GM18867 (cell line): ENCODE measurements around the gene PARL.
A peak's percentile ranks its signal among the peaks of the same experiment; 100 is the strongest.

ENCODE experiments used
- ATAC-seq: cut with Tn5 transposase; IDR thresholded peaks from one replicate; pipeline ENCODE4 v1.9.1; 2021; ENCODE audit warnings: mild to moderate bottlenecking, moderate library complexity; ENCODE audit not compliant: unreplicated experiment

PARL gene

DNA sequence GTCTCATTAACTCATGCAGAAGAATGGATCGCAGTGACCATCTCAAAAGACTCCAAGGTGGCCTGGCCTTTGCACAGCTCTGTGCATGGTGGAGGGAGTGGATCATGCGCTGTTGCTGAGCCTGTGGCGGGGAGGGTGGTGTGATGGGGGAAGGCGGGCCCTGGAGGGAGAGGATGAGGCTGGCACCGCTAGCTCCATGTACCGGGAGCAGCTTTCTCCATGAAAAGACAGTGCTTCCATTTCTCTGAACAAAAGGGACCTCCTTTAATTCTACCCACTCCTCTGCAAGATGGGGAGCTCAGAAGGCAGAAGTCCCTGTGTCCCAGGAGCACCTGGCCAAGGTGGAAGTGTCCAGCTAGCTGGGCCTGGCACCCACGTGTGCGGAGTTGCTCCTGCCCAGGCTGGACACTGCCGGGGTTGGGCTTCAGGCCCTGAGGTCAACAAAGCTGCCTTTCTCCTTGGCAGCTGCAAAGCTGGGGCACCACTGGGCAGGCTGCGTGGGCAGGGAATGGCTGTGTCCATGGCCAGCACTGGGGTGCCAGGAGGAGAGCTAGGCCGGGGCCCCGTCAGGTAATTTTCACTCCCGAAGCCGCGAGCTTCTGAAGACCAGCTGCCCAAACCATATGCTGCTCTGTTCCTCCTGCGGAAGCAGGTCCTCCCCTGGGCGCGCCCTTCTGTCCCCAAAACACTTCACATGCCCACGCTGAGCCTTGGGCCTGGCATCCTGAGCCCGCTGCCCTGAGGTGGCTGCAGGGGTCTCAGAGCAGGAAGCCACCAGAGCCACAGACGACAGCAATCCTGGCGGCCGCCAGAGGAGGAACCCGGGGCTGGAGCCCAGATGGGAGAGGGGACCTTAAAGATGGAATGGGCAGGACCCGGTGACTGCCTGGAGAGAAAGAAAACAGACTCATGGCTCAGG, 65.7 kb downstream of the PARL start:
- ATAC-seq, result no peak

DNA sequence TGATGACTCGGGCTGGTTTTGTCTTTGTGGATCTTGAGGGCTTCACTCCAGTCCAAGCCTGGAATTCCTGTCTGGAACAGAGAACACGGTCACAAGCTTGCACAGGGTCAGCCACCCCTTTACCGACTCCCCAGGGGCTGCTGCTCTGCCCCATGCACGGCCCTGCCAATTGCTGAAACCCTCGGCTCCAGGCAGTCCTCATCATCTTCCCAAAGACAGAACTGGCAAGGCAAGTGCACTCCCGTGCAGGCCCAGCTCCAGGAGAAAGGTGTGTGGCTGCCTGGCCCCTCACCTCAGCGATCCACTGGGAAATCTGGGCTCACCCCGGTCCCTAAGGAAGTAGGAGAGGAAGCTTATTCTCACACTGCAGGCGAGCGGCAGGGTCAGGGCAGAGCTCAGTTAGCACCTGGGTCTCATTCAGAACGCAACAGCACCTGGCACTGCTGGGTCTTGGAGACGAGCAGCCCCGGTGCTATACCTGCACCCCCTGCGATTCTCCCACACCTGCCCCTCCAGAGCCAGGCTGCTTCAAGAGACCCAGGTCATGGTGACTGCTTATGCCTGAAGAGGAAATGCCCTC, 66.5 kb downstream of the PARL start:
- no peak for ATAC-seq

DNA sequence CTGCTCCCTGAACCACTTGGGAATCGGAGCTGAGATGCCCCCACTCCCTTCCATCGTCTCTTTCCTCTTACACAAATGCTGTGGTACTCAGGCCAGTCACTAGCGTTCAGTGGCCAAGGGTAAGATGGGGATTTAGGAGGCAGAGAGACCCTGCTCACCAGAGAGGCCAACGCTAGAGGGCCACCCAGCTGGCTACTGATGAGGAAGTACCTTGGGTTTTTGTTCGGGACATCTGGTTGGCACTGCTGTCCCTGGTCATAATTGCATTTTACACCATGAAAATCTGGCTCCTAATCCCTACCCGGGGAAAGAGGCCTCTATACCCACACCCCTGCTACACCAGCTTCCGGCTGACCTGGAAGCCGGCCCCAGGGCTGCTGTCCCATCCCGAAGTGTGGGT, 67.0 kb downstream of the PARL start:
- ATAC-seq, result no peak

DNA sequence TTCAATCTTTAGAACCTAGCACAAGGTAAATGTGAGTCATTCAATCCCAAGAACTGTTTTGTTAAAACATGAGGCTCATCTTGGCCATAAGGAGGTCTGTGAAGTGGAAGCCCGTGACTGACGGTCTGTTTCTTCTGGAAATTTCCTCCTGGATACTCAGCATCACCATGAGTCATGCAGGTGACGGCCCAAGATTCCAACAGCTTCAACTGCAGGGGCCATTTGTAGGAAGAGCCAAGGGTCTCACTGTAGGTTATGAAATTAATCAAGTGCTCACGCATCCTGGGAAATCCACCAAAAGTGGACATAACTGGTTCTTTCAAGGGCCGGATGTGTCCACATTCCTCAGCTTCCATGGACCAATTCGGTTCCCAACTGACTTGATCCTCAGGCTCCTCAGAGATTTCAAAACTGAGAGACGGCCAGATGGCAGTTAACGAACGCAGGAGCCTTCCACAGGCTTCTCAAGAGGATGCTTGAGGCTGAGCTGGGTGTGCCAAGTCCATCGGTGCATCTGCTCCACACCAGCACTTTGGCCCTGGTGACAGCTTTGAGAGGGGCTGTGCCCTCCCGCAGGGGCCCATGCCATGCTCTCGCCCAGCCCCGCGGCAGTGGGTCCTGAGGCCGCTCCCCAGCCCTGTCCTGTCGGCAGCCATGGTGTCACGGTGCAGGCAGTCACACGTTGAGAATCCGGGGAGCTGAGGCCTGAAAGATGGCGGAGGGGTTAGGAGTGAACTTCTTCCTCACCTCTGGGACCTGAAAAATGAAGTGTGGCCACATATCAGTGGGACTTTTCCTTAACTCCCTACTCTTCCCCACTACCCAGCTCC, 67.8 kb downstream of the PARL start:
- ATAC-seq, result no peak

DNA sequence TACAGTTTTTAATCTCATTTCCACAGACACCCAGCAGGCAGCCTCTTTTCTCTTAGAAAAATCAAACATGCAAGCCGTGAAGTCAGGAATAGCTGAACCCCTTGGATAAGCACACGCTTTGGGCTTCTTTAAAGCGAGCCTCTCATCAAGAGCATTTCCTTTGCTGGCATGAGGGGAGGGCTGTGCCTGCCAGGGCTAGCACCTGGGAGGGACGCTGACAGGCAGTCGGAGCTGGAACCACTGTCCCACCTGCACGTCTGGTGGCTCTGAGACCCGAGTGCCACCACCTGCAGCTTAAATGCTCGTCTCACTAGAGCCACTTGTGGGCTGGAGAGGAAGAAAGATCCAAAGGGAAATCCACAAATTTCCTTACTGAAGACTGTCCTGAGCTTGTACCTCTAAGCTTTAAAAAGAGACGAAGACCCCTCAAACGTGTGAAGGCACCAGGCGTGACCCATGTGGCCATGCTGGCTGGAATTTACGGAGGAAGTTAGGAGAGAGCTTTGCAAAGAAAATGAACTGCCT, 68.7 kb downstream of the PARL start:
- peak; percentile 22 for ATAC-seq

DNA sequence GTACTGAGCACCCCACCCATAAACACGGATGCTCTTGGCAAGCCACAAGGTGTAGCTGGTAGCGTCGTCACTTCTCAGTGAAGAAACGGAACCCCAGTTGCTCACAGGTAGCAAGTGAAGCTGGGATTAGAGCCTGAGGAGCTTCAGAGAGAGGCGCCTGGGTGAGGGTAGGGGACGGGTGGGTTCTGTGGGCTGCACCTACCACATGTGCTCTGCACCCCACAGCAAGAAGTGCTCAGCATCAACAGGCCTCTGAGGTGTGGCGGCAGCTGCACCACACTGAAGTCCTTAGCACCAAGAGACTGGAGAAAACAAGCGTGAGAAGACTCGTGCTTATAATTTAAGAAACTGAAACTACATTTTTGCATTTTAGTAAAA, 69.1 kb downstream of the PARL start:
- ATAC-seq, result peak; percentile 69

DNA sequence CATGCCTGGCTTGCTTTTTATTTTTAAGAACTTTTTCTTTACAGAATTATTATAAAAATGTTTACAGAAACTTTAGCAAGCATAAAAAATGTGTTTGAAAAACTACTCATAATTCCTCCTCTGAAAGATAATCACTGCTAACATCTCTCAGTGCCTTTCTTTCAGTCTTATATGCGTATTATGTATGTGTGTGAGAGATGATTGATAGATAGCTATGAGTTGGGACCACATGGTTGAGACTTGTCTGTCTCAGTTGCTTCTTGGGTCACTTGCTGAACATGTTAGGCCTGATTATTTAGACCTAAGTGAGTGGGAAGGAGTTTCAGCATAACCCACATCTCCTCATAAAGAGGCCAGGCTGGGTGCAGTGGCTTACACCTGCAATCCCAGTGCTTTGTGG, 70.4 kb downstream of the PARL start:
- no peak for ATAC-seq

DNA sequence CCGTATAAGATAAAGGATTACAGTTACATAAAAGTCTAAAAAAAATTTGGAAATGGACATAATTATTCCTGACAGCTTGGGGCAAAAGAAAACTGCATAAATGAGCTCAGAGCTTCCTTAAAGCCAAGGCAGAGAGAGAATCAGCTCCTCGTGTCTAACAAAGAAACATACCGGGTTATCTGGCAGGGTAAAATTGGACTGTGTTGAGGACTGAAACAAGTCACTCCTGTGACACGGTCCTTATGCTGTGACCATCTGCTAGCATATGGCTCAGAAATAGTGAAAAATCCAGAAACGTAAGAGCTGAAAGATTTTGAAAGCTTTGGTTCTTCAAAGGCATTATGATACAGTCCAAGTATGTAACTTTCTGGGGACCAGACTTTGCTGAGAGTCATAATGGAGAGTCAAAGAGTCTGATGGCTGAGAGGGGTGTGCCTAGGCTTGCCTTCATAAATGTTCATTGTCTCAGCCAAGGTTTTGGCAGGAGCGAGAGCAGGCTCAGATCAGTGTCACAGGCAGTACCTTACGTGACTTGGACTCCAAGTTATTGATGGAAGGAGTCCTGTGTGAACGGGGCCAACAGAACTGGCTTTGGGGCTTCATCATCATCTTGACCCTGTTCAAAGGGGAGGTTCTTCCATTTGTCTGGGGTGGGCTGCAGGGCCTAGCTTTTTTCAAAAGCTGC, 71.8 kb downstream of the PARL start:
- ATAC-seq, result no peak

DNA sequence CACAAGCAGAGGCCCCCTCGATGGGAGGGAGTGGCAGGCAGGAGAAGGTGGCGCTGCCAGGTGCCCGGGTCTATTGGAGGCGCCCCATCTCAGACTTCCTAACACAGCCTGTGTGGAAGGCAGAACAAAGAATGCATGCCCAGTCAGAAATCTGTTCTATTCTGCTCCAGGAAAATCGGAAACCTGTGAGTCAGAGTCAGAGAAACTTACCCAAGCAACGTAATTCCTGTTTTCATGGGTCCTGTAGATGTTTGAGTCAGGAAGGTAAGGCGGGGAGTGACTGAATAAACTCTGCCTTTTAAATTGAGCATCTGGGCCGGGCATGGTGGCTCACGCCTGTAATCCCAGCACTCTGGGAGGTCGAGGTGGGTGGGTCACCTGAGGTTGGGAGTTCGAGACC, 73.0 kb downstream of the PARL start:
- no peak for ATAC-seq

DNA sequence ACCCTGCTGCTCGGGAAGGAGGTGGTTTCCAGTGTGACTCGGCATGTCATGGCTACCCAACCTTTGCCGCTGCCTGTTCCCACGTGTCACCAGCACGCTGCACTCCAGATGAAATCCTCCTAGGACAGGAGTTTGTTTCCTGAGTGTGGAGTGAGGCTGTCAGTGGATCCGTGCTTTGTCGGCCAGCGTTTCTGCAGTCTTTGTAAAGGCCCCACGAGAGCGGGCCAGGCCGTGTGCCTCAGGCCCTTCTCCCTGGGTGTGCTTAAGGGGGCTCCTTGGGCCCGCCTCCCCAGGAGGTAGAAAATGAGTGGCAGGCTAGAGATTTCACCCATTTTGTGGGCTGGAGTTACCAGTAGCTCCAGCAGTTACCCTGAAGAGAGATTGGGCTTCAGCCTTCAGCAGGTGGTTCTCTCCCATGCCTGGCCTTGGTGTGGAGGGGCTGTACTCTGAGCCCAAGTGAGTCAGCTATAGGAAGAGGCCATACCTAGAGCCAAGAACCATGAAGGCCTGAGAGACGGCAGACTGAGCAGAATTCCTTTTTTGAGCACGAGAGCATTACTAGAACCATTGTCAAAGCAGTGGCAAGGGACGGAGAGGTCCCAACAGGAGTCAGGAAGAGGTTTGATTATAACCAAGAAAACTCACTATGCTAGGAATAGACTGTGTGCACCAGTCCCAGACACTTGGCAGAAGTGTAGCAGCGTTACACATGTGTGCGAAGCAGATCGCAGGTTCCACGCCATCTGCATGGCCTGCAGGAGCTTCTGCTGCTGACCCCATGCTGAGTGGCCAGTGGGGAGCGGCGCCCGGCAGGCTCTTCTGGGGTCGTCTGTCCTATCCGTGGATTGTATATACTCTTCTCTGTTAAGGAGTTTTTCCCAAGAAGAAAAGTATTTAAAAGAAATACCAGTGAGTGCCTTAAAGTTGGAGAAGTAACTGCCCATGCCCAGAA, 73.8 kb downstream of the PARL start:
- ATAC-seq, result no peak

DNA sequence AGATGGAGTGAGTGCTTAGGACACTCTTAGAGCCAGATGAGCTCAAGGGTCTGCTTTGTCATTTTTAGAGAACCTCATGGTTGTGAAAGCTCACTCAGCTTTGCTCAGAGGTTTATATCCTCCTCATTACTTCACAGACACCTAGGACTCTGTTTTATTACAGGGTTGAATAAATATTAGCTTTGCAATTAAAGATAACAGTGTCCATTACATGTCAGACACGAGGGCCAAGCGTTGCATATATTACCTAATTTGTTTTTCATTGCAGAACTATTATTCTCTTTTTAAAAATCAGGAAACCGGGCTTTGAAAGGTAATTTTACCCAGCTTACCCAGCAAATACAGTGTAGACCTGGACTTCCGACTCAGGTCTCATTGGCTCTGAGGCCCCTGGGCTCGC, 75.4 kb downstream of the PARL start:
- ATAC-seq, result no peak

DNA sequence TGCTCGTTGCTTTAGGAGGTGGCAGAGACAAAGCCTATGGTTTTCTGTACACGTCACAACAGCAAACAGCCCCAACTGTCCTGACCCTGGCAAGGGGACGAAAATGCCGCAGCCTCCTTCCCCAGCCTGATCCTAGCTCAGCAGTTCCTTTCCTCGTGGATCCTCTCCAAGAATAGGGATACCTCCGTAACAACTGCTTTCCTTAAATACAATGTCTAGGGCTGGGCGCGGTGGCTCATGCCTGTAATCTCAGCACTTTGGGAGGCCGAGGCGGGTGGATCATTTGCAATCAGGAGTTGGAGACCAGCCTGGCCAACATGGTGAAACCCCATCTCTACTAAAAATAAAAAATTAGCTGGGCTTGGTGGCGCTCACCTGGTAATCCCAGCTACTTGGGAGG, 76.3 kb downstream of the PARL start:
- no peak for ATAC-seq

DNA sequence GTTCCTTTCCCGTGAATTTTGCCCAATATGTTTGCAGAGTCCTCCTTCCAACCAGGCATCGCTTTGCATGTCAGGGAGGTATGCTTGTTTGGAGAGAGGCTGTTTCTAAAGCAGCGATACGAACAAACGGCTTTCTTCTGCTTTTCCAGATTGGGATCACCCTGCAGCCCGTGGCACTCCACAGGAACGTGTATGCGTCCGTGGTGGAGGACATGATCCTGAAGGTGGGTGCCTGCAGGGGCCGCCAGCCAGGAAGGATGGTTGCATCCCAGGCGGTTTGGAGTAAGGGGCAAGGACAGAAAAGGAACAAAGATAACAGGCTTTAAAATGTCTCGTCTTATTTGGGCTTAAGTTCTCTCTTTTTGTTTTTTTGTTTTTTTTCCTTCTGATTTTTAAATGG, 76.8 kb downstream of the PARL start:
- no peak for ATAC-seq

DNA sequence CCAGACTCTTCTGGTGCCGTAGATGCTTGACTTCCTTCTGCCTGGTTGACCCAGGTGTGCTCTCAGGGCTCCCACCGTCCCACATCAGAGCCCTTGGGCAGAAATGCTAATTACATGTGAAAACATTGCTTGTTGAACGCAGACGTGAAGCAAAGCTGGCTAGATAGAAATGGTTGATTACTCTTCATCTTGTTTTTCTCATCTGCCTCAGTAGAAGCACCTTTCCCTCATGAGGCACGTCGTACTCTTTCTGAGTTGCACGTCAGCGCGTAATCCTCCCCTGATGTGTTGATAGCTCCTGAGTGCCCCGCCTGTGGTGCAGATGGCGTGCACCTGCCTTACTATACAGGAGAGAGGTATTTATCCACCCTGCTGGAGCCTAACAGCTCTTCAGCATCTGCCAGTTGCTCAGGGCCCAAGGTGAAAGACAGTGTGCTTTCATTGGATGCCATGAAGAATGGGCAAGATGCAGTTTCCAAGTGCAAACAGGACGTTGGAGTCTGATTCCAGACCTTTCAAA, 77.4 kb downstream of the PARL start:
- ATAC-seq, result no peak

DNA sequence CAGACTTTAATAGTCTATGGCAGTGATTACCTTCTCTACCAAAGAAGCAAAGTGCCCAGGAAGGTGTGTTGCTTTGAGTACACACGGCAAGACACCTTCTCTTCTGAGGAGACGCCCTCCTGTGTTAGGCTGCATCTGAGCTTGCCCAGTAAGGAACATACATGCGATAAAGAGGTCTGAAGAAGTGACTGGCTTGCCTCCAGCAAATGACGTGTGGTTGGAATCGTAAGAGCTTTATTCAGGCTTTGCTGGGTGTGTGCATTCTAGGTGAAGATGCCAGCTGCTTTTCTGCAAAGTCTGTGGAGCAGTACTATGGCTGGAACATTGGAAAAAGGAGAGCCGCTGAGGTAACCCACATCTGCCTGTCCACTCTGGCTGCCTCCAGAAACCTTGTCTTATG, 81.7 kb downstream of the PARL start:
- no peak for ATAC-seq

DNA sequence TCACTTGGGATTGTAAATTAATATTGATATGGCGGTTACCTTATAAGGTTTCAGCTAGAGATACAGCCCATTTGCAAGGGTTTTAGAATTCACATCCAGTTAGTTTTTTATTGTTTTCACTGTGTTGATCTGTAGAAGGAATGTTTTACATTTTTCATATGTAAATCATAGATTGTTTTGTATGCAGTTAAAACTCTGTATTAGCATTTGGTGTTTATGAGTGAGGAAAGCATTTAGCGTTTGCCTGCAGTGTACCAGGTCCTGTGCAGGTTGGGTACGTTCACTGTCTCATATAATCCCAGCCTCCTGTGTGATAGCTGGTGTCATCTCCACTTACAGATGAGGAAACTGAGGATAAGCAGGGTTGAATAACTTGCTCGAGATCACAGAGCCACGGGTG, 83.1 kb downstream of the PARL start:
- no peak for ATAC-seq

DNA sequence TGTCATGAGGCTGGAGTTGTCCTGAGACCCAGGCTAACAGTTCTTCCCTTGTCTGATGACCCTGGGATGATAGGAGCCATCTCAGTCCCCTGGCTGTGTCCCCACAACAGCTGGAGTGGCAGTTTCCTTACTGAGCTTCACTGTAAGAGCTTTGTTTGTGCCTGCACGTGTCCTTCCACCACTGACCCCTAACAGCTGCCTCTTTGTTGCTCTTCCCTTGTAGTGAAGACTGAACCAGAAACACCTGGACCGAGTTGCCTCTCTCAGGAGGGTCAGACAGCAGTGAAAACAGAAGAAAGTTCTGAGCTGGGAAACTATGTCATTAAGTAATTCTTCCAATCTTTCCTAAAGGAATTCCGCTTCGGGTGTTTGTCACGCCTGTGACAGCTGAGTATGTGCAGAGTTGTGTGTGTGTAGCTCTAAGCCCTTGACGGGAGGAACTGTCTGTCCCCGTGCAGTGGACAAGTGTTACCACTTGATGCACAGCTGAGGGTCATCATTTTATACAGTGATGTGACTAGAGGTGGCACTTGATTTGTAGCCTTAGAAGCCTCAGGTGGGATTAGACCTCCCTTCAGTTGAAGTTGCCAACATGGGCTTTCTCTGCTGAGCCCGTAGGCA, 84.3 kb downstream of the PARL start:
- no peak for ATAC-seq

DNA sequence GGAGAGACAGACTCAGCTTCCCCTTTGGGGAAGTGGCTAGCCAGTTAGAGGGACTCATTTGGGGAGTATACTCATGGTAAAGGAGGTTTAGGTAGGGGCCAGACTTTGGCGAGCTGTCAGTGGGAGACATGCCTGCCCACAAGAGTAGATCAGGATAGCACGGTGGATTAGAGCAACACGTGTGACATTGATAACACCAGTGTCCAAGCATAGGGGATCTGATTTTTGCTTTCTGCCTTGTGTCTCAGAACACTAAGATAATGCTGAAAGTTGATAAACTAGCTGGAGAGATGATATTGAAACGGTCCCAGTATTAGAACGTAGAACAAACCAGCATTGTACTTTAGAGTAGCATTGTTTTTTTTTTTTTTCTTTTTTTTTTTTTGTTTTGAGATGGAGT, 85.2 kb downstream of the PARL start:
- no peak for ATAC-seq

DNA sequence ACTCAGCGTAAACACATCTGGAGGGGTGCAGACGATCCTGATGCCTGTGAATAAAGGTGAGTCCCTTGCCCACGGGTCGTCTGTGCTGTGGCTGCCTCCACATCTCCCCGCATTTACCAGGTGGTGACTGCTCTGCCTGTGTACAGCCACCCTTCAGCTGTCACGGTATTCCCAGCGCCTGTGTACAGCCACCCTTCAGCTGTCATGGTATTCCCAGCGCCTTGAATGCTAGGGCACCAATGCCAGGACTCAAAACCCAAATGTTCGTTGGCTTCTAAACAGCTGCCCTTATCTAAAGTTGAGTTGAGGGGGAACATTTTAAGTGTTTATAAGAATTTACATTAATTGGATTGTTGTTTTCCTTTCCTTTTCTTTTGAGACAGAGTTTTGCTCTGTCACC, 86.7 kb downstream of the PARL start:
- ATAC-seq, result no peak
